Activated CD8-positive, alpha-beta T cell treated with anti-CD3 and anti-CD28 coated beads for 36 hours (primary cell): ENCODE data around the gene KRT73. TPM values are rescaled to one million over a fixed set of nuclear protein-coding genes. Genes with fewer than 3 reads are reported as not detected.

Source experiments
- ATAC-seq: fragments of 200-7000 bp; cut with Tn5 transposase; one replicate; pipeline ENCODE4 v1.10.0; 2021; ENCODE audit warnings: mild to moderate bottlenecking, moderate library complexity
- CTCF ChIA-PET: fragments of 350-600 bp; sonication (Branson Sonifier 250); formaldehyde crosslinking; loops from one replicate; lab custom pipeline; 2021; ENCODE audit warnings: antibody characterized with exemption; lab: Charles Lee
- POLR2A ChIA-PET: fragments of 350-600 bp; sonication (Branson Sonifier 250); formaldehyde crosslinking; loops from one replicate; lab custom pipeline; 2021; ENCODE audit warnings: antibody characterized with exemption; lab: Charles Lee
- DNase-seq: peaks from one replicate; pipeline ENCODE4 v3.0.0-alpha.2; 2020
- H3K27ac Mint-ChIP-seq: one replicate; pipeline ENCODE4 v1.8.0; 2021; ENCODE audit warnings: mild to moderate bottlenecking, mixed read lengths
- H3K27me3 Mint-ChIP-seq: one replicate; pipeline ENCODE4 v1.8.0; 2021; ENCODE audit warnings: mixed read lengths
- H3K36me3 Mint-ChIP-seq: one replicate; pipeline ENCODE4 v1.8.0; 2021; ENCODE audit warnings: low read depth, mixed read lengths
- H3K4me1 Mint-ChIP-seq: one replicate; pipeline ENCODE4 v1.8.0; 2021; ENCODE audit warnings: low read depth, mixed read lengths
- H3K4me3 Mint-ChIP-seq: one replicate; pipeline ENCODE4 v1.8.0; 2021; ENCODE audit warnings: mild to moderate bottlenecking, moderate library complexity, mixed read lengths
- H3K9me3 Mint-ChIP-seq: one replicate; pipeline ENCODE4 v1.8.0; 2021; ENCODE audit warnings: mixed read lengths
- CTCF ChIP-seq: fragments of 200-600 bp; IDR thresholded peaks from one replicate; pipeline ENCODE4 v1.8.0; 2022; ENCODE audit warnings: antibody characterized with exemption, mild to moderate bottlenecking
- intact Hi-C: fragments of 100-400 bp; cut with micrococcal nuclease; formaldehyde crosslinking; loops from one replicate; pipeline ENCODE4 v1.10.0; 2022
- total RNA-seq, 2 experiments: library from RNA; stranded (reverse); gene quantifications; one replicate each; pipeline ENCODE4 v1.2.3, GENCODE V29; 2021

Gene KRT73
- total RNA-seq, 2 experiments from 2014 or later, result 0.20 TPM; not detected in 1

DNA sequence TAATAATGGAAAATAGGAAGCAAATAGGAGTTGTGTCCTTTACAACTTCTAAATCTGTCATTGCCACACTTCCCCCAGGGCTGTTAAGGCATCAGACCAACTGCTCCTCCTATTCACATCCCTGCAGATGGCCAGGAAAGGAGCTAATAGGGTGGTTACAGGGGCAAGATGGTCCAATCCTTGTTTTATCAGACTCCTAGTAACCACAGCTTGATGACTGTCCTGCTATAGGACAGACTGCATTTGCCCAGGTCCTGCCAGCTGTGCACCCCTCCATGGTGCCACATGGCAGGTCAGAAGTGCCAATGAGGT is 44.5 kb upstream of the KRT73 start:
- H3K9me3 Mint-ChIP-seq, result no peaks in the 10 kb centered on the region
- ChIA-PET POLR2A (no interaction called here), CTCF (interaction anchor here (1.0 to 1.6 kb wide), 4 partner anchors 18 to 222 kb away, joined by 3 to 5 read pairs (median 4); partner anchors contain the start of gene KRT1)
- peaks cover 4% of the 10 kb centered on the region for H3K4me1 Mint-ChIP-seq
- ATAC-seq (no peak), DNase-seq (no peak)
- intact Hi-C loops, result no loop called here
- no peak for TF ChIP-seq CTCF
- no peaks in the 10 kb centered on the region for H3K36me3 Mint-ChIP-seq
- H3K27ac Mint-ChIP-seq, result no peak overlapping the region
- H3K27me3 Mint-ChIP-seq, result no peaks in the 10 kb centered on the region
- no peak overlapping the region for H3K4me3 Mint-ChIP-seq

- no peaks in the 10 kb centered on the region for H3K27me3 Mint-ChIP-seq
- CTCF ChIA-PET, result interaction anchor here (1.2 to 1.6 kb wide), 3 partner anchors 78 to 223 kb away, joined by 3 to 5 read pairs (median 5); no protein-coding TSS in a partner anchor
- DNase-seq (no peak), ATAC-seq (no peak)
- no peak overlapping the region for H3K27ac Mint-ChIP-seq
- no peak overlapping the region for H3K4me3 Mint-ChIP-seq
- no peak for TF ChIP-seq CTCF
- POLR2A ChIA-PET, result no interaction called here
- intact Hi-C loops, result no loop called here
- H3K36me3 Mint-ChIP-seq, result no peaks in the 10 kb centered on the region
- no peaks in the 10 kb centered on the region for H3K9me3 Mint-ChIP-seq
- peaks cover 4% of the 10 kb centered on the region for H3K4me1 Mint-ChIP-seq
Measured at GRCh38 chr12:52662093-52662917, 43.9 kb upstream of the KRT73 start.

DNA sequence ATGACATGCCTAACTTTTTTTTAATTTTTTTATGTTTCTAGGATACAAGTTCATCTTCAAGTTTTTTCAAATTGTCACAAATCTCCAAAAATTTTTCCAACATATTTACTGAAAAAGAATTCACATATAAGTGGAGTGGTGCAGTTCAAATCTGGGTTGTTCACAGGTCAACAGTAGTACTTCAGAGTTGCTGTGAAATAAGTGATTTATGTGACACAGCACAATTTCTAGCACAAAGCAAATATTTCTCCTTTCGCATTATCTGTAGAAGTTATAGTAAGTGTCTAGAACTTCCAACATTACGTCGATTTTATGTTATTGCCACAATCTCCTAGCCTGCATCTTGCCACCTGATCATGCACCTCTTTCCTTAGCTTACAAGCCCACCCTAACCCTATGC is 43.3 kb upstream of the KRT73 start:
- no peaks in the 10 kb centered on the region for H3K27me3 Mint-ChIP-seq

GRCh38 chr12:52660934-52661499 is 42.7 kb upstream of the KRT73 start:
- Mint-ChIP-seq H3K9me3 (no peaks in the 10 kb centered on the region), H3K4me3 (no peak overlapping the region), H3K36me3 (no peaks in the 10 kb centered on the region), H3K27me3 (no peaks in the 10 kb centered on the region), H3K27ac (no peak overlapping the region), H3K4me1 (peaks cover 7% of the 10 kb centered on the region)
- TF ChIP-seq CTCF, result no peak
- POLR2A ChIA-PET, result no interaction called here
- CTCF ChIA-PET, result interaction anchor here (1.6 kb wide), 1 partner anchor 224 kb away, joined by 6 read pairs; no protein-coding TSS in a partner anchor
- ATAC-seq, result no peak
- intact Hi-C loops, result no loop called here
- DNase-seq, result no peak

More for the DNA sequence above, 43.3 kb upstream of the KRT73 start:
- TF ChIP-seq CTCF, result no peak
- no peaks in the 10 kb centered on the region for H3K36me3 Mint-ChIP-seq
- H3K4me1 Mint-ChIP-seq, result peaks cover 5% of the 10 kb centered on the region
- ChIA-PET POLR2A (no interaction called here), CTCF (no interaction called here)
- no peak for ATAC-seq
- H3K4me3 Mint-ChIP-seq, result no peak overlapping the region
- no peak for DNase-seq
- intact Hi-C loops, result no loop called here
- H3K9me3 Mint-ChIP-seq, result no peaks in the 10 kb centered on the region
- no peak overlapping the region for H3K27ac Mint-ChIP-seq

GRCh38 chr12:52659951-52660350 is 41.6 kb upstream of the KRT73 start:
- POLR2A ChIA-PET, result no interaction called here
- no peaks in the 10 kb centered on the region for H3K9me3 Mint-ChIP-seq

More at GRCh38 chr12:52659951-52660350, 41.6 kb upstream of the KRT73 start:
- DNase-seq (no peak), ATAC-seq (no peak)
- H3K27me3 Mint-ChIP-seq, result no peaks in the 10 kb centered on the region
- H3K4me1 Mint-ChIP-seq, result peaks cover 7% of the 10 kb centered on the region
- H3K27ac Mint-ChIP-seq, result no peak overlapping the region
- CTCF ChIA-PET, result interaction anchor here (1.4 to 1.6 kb wide), 2 partner anchors 19 to 225 kb away, joined by 3 to 6 read pairs; no protein-coding TSS in a partner anchor
- TF ChIP-seq CTCF, result no peak
- H3K4me3 Mint-ChIP-seq, result no peak overlapping the region
- no peaks in the 10 kb centered on the region for H3K36me3 Mint-ChIP-seq
- intact Hi-C loops, result no loop called here
